HG03139 (cell line): ENCODE measurements around the gene ABCG4.
"Not testable (repeated sequence)": the region's sequence is repeated elsewhere in the genome, so short reads cannot be mapped to it uniquely, and the experiment has no call there.

Experiments
- ATAC-seq: cut with Tn5 transposase; IDR thresholded peaks from one replicate; pipeline ENCODE4 v1.9.1; 2021; ENCODE audit not compliant: unreplicated experiment

The ABCG4 gene

DNA sequence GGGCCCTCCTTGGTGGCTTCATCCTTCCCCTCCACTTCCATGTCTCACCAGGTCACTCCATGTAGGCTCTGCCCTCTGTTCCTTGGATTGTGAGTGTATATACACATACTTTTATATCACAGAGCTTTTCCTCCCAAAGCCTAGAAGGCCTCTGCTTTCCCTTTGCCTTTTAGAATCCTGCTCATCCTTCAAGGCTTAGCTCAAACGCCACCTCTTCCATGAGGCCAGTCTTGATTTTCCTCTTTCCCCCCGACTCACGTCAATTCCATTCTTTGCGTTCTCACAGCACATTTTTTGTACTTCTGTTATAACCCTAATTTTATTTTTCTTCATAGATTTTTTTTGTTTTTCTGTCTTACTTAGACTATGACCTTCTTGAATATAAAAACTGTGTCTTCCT is 3.8 kb downstream of the ABCG4 start:
- ATAC-seq: no peak

DNA sequence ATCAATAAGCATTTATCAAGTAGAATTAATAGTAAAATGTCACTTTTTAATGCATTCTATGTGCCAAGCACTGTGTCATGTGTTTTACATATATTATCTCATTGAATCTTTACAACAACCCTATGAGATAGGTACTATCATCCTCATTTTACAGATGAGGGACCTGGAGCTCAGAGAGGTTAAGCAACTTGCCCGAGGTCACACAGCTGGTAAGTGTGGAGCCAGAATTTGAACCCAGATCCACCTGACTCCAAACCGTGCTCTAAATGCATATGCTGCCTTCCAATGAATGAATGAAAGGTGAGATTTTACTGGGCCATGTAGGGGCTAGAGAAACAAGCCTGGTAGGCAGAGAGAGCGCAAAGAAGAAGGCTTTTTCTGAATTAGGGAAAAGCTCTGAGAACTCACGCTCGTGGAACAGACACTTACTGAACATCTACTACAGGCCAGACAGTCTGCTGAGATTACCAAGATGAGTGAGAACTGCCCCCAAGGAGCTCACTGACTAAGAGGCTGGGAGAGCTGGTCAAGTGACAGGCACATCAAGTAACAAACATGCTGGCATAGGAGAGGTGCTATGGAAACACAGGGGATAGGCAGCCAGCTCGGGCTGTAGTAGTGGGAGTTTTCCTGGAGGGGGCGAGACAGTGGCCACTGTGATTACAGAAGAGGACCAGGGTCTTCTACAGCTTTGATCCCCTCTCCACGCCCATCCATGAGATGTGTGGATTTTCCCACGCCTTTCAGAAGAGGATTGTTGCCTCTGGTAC is 4.4 kb downstream of the ABCG4 start:
- ATAC-seq: no peak

DNA sequence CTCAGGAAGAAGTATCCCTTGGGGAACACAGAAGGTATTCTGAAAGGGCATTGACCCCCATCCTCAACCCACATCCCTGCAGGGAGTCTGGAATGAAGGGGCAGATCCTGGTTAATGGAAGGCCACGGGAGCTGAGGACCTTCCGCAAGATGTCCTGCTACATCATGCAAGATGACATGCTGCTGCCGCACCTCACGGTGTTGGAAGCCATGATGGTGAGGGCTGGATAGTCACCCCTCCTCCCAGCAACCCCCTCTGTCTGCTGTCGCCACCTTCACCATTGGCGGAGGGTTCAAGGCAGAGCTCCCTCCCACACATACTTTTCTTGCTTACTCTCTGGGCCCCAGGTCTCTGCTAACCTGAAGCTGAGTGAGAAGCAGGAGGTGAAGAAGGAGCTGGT is 5.3 kb downstream of the ABCG4 start:
- no peak for ATAC-seq

DNA sequence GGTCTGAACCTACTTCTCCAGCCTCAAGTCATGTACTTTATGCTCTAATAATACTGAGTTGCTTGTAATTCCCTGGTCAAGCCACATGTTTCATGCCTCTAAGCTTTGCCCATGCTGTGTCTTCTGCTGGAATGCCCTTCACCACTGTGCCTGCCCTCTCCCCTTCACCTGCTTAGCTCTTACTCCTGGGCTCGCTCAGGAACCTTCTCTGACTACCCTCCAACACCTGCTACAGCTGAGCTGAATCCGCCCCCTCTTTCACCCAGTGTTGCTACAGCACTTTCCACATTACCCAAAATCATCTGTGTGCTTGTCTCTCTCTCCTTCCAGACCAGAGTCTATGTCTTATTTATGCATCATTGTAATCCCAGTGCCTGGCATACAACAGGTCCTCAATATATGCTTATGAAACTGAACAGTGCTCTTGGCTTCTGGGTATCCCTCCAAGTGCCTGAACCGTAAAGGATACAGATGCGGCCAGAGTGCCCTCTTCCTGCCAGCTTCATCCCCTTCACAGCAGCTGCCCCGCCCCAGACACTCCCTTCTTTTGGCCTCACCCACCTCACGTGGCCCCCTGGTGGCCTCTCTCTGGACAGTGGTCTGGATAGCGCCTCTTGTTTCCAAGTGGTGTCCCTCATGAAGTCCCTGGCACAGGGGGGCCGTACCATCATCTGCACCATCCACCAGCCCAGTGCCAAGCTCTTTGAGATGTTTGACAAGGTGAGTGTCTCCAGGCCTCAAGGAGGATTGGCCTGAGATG is 7.1 kb downstream of the ABCG4 start:
- ATAC-seq: no peak

DNA sequence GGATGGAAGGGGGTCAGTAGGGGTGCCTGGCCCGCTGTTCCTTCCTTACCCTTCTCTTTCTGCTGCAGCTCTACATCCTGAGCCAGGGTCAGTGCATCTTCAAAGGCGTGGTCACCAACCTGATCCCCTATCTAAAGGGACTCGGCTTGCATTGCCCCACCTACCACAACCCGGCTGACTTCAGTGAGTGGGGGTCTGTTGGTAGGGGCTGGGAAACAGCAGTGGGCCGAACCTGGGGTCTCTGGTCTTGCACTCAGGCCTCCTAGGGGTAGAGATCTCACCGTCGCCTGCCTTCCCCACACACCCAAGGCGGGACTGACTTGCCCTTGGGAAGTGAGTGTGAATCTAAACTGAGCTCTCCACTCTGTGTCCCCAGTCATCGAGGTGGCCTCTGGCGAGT is 7.6 kb downstream of the ABCG4 start:
- no peak for ATAC-seq

DNA sequence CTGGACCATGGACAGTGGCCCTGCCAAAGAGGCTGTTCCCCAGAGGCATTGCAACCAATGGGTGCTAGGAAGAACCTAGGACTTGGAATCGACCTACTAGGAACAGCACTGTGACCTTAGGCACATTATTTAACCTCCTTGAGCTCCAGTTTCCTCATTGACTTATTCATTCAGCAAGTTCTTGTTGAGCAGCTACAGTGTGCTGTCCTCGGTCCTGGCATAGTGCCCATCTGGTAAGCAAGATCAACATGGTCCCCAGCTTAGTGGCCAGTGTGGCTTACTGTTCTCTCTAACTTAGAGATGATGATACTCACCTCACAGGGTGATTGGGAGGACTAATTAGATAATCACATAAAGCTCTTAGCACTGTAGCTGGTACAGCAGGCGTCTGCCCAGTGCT is 8.2 kb downstream of the ABCG4 start:
- no peak for ATAC-seq

DNA sequence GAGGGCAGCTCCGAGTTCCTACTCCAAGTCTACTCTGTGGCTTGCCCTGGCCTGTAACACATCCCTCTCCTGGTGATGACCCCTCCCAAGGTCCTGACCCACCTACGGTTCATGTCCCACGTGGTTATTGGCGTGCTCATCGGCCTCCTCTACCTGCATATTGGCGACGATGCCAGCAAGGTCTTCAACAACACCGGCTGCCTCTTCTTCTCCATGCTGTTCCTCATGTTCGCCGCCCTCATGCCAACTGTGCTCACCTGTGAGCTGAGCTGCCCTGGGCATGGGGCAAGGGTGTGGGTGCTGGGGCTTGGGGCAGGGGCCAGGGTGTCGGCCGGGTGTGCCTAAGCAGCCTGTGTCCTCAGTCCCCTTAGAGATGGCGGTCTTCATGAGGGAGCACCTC is 9.6 kb downstream of the ABCG4 start:
- no peak for ATAC-seq

DNA sequence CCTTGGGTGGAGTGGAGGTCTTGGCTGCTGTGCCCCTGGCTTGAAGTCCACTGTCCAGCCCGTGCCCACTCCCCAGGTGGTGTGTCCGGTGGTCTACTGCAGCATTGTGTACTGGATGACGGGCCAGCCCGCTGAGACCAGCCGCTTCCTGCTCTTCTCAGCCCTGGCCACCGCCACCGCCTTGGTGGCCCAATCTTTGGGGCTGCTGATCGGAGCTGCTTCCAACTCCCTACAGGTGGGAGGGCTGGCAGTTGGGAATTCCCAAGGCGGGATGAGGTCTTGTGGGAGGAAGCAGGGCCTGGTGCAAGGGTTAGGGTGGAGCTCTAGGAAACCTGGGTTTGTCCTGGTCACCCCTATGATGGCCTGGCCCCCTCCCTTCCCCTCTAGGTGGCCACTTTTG is 11.3 kb downstream of the ABCG4 start:
- ATAC-seq: no peak

DNA sequence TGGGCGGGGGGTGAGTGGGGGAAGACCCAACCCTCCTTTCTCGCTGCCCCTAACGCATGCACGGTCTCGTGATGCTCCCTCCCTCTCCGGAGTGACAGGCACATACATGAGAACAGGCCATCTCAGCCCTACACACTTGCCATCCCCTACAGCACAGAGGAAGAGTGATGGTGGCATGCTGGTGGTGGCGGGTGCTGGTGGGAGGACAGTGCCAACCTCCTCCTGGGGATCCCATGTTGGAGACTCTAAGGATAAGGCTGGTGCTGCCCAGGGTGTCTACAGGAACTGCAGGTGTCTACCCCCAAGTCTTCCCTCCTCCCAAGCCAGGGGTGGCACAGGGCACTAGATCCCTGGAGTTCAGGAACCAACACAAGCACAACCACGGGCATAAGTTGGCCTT is 13.0 kb downstream of the ABCG4 start:
- ATAC-seq: no peak

DNA sequence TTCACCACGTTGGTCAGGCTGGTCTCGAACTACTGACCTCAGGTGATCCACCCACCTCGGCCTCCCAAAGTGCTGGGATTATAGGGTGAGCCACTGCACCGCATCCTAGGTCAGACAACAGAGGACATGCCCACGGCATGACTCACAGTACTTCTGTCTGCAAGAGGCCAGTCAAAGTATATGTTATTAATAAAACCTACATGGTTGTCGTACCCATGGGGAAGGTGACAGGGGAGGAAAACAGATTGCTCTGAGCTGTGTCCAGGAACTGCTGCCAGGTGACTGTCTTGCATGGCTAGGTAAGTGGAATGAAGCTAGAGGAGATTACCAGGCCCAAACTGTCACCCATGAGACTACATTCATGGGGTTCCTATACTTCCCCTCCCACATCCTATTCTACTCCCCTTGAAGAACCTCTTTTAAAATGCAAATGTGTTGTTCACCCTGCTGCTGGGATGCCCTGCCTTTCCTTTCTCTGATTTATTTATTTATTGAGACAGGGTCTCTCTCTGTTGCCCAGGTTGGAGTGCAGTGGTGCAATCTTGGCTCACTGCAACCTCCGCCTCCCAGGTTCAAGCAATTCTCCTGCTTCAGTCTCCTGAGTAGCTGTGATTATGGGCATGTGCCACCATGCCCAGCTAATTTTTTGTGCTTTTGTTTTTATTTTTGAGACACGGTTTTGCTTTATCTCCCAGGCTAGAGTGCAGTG is 17.7 kb downstream of the ABCG4 start:
- ATAC-seq: no peak

DNA sequence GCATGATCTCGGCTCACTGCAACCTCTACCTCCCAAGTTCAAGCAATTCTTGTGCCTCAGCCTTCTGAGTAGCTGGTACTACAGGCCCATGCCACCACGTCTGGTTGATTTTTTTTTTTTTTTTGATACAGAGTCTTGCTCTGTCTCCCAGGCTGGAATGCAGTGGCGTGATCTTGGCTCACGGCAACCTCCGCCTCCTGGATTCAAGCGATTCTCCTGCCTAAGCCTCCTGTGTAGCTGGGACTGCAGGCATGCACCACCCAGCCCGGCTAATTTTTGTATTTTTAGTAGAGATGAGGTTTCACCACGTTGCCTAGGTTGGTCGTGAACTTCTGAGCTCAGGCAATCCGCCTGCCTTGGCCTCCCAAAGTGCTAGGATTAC is 18.2 kb downstream of the ABCG4 start:
- ATAC-seq: not testable (repeated sequence)

DNA sequence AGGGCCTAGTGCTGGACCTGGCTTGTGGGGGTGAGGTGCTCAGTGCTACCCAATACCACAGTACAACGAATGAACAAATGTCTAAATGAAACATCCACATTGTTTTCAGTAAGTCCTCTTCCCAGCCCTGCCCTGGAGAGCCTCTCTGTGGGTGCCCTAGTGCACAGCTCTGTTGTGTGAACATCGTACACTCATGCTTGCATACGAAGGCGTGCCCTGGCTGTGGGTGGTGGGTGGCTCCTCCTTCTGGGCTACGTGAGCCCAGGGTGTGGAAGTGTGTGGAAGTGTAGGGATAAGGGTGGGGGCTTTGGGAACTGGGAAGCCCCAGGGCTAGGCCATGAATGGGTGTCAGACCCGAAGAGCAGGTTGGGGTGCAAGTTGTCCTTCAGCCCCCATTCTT is 19.1 kb downstream of the ABCG4 start:
- ATAC-seq: no peak

DNA sequence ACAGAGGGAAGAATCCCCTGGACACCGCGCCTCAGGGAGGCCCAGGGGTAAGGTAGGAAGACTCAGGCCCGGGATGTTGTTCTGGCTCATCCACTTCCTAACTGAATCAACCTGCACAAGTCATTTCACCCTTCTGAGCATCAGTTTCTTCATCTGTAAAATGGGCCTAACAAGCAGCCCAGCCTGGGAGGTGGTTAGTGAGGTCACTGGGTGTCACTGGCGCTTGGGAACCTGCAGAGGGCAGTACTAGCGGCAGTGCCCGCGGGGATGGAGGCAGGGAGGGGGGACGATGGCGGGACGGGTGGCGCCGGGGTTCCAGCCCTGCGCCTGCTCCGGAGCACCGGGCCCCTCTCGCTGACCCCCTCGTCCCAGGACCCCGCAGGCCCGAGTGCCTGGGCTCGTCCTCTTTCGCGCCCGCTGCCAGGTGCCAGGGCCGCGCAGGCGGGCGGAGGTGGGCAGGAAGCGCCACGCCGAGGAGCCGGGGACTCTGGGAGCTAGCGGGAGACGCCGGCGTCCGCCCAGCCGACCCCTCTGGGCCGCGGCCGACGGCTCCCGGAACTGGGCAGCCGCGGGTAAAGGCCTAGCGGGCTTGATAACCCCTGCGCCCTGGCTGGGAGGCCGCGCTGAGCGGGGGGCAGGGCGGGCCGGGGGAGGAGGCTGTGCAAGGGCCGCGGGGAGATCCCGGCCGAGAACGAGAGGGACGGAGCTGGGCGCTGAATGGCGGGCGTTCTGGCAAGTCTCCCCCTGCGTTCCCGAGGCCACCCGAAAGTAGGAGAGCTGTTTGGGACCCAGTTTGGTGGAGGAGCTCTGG is 19.8 kb downstream of the ABCG4 start, which contains the start of gene NLRX1:
Gene NLRX1, plus strand, starts transcription at position 255 of the 811 bp plus-strand sequence. CDS start 2,679 bp downstream, outside the sequence.
- peak; percentile 89 for ATAC-seq

DNA sequence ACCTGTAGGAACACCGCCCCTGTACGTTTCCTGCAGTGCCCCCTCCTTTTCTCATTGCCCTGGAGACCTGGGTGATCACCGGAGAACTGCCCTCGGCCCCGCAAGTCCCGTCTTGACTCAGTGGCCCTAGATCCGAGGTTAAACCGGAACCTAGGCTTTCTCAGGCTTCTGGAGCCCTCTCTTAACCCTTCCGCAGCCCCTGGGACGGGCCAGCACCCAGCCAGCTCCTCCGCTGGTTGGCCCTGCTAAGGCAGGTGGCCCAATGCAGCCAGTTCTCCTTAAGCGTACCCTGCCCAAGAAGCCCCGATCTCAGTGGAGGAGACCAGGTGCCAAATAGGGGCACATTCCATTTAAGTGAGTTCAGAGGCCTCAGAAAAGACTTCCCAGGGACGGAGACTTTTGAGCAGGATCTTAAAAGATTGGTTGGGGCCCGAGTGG is 20.4 kb downstream of the ABCG4 start:
- ATAC-seq: peak; percentile 25

DNA sequence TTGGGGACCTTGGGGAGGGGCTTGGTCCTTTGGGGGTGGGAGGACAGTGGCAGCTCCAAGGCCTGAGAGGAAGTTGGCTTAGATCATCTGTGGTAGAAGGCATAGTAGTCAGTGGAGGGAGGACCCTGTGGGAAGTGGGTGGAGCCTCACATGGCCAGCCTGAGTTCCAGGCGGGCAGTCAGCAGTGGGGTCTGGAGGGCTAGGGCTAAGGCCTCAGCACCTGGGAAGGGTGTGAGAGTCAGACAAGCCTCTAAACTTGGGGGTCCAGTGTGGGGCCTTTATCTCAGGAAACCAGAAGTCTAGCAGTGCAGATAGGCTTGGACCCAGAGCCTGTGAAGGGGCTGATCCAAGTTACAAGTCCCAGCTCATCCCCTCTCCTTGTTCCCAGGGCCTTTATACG is 23.7 kb downstream of the ABCG4 start:
- ATAC-seq: no peak

DNA sequence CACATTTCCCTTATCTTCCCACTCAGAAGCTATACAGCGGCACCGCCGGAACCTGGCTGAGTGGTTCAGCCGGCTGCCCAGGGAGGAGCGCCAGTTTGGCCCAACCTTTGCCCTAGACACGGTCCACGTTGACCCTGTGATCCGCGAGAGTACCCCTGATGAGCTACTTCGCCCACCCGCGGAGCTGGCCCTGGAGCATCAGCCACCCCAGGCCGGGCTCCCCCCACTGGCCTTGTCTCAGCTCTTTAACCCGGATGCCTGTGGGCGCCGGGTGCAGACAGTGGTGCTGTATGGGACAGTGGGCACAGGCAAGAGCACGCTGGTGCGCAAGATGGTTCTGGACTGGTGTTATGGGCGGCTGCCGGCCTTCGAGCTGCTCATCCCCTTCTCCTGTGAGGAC is 24.6 kb downstream of the ABCG4 start:
- ATAC-seq: no peak

DNA sequence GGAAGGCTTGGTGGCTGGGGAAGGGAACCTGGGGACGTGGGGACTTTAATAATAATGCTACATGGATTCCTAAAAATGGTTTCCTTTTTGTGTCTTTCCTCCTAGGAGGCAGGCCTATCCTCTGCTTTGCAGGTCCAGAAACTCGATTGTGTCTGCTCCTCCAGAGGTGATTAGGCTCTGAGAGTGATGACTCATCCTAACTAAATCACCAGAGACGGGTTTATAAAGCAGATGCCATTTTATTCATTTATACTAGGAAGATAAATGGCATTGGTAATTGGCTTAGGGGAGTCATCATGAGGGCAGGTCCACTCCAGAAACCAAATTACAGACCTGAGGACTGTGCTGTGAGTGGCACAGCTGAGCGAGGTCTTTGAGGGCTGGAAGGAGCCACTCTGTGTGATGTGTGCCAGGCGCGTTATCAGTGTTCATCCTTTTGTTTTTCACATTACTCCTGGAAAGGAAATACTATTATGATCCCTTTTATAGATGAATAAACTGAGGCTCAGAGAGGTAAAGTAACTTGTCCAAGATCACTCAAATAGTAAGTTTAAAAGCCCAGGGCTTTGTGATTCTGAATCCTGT is 26.7 kb downstream of the ABCG4 start:
- no peak for ATAC-seq

DNA sequence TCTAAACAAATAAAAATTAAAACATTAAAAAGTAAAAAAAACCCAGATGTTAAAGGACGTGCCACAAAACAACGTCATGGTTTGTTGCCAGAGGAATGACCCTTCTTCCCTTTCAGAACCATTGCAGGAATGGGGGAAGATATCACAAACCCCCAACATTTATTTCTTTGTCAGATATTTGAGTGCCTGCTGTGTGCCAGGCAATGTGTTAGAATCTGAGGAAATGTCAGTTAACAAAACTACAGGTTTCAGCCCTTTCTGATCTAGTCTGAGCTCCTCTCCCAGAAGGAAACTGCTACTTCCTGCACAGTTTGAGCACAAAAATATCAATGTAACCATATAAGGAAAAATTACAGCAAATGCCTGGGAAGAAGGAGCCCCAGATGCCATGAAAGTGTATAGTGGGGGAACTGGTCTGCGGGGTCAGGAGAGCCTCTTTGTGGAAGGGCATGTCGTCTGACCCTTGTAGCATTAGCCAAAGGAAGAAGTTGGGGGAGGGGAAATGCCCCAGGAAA is 29.4 kb downstream of the ABCG4 start:
- ATAC-seq: no peak

DNA sequence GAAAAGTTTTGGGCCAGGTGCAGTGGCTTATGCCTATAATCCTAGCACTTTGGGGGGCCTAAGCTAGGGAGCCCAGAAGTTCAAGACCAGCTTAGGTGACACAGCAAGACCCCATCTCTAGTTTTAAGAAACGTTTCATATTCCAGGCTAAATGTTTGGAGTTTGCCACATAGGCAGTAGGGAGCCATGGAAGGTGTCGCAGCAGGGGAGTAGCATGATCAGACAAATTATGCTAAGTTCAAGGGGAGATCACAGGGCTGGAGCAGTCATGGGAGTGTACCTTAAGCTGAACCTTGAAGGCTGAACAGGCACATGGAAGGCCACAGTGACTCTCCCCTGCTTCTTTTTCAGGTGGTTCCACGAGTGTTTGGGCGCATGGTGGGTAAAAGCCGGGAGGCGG is 30.5 kb downstream of the ABCG4 start:
- ATAC-seq: no peak

DNA sequence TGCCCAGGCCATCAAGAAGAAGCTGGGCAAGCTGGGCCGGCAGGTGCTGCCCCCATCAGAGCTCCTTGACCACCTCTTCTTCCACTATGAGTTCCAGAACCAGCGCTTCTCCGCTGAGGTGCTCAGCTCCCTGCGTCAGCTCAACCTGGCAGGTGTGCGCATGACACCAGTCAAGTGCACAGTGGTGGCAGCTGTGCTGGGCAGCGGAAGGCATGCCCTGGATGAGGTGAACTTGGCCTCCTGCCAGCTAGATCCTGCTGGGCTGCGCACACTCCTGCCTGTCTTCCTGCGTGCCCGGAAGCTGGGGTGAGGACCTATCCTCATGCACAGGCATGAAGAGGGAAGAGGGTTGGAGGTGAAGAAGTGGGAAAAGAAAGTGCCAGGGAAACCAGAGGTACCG is 31.1 kb downstream of the ABCG4 start:
- ATAC-seq: no peak
